Parathyroid adenoma (tissue), 2 donors: ENCODE measurements around the gene FAM53B.

Source experiments
- H2AFZ ChIP-seq: fragments of 300-600 bp; sonication (generic); one replicate; pipeline ENCODE4 v1.7.0; 2017; ENCODE audit warnings: antibody characterized with exemption, mild to moderate bottlenecking
- H3K27ac ChIP-seq: fragments of 300-600 bp; sonication (generic); one replicate; pipeline ENCODE4 v1.7.0; 2017
- H3K27me3 ChIP-seq: fragments of 300-600 bp; sonication (generic); one replicate; pipeline ENCODE4 v1.7.0; 2017; ENCODE audit warnings: low read length; ENCODE audit not compliant: control insufficient read depth, insufficient read depth
- H3K36me3 ChIP-seq: fragments of 300-600 bp; sonication (generic); one replicate; pipeline ENCODE4 v1.7.0; 2017; ENCODE audit warnings: low read length; ENCODE audit not compliant: control insufficient read depth, insufficient read depth
- H3K4me1 ChIP-seq: fragments of 300-600 bp; sonication (generic); one replicate; pipeline ENCODE4 v1.7.0; 2017; ENCODE audit warnings: control low read depth
- H3K4me2 ChIP-seq: fragments of 300-600 bp; sonication (generic); one replicate; pipeline ENCODE4 v1.7.0; 2017; ENCODE audit warnings: low read length
- H3K4me3 ChIP-seq: fragments of 300-600 bp; sonication (generic); one replicate; pipeline ENCODE4 v1.7.0; 2017; ENCODE audit warnings: low read depth, low read length
- H3K79me2 ChIP-seq: fragments of 300-600 bp; sonication (generic); one replicate; pipeline ENCODE4 v1.7.0; 2017; ENCODE audit warnings: control low read depth
- H3K9ac ChIP-seq: fragments of 300-600 bp; sonication (generic); one replicate; pipeline ENCODE4 v1.7.0; 2017; ENCODE audit warnings: mild to moderate bottlenecking
- H3K9me3 ChIP-seq: fragments of 300-600 bp; sonication (generic); one replicate; pipeline ENCODE4 v1.7.0; 2017; ENCODE audit warnings: low read length; ENCODE audit not compliant: control insufficient read depth
- TF ChIP-seq, protein P1 (sequence below): fragments of 300-600 bp; sonication (generic); IDR thresholded peaks from one replicate; pipeline ENCODE4 v1.7.0; 2017; ENCODE audit warnings: antibody characterized with exemption, mild to moderate bottlenecking
- donor health status: primary hyperparathyroidism.

The FAM53B gene

DNA sequence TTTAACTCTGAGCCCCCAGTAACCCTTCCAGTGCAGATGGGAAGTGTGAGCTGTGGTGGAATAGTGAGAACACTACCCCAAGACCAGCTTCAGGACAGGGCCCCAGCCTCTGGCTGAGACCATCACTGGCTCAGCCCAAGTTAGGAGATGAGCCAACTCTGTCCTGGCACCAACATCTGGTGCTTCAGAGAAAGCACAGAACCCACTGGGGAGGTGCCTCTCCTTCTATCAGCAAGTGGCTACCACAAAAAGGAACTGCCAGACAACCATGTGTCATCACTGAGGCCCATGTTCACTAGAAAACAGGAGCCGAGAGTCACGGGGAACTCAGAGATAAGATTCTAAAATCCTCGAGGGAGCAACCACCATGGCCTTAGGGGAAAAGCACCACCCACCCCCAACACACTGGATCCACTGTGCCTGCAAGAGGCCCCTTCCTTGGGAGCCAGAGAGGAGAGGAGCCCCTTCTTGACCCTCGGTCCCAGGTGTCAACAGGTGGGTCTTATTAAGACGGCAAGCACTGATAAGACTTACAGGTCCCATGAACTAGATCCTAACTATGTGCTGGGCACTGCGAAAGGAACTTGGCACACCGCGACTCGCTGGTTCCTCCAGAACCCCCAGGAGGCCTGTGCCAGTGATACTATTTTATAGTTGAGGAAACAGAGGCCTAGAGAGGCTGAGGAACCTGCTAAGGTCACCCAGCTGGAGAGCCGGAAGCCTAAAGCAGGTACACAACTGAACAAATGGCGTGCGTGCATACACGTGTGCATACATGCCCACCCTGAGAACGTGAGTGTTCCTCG, 102.7 kb downstream of the FAM53B start:
- Histone ChIP-seq H3K79me2 (peaks cover 90% of the 10 kb centered on the region), H3K27me3 (no peaks in the 10 kb centered on the region), H3K4me2 (no peak overlapping the region), H3K27ac (no peak overlapping the region), H2AFZ (no peak overlapping the region), H3K4me1 (peaks cover 39% of the 10 kb centered on the region), H3K9ac (no peak overlapping the region), H3K4me3 (no peak overlapping the region), H3K9me3 (no peaks in the 10 kb centered on the region), H3K36me3 (no peaks in the 10 kb centered on the region)
- TF ChIP-seq, protein P1, sequence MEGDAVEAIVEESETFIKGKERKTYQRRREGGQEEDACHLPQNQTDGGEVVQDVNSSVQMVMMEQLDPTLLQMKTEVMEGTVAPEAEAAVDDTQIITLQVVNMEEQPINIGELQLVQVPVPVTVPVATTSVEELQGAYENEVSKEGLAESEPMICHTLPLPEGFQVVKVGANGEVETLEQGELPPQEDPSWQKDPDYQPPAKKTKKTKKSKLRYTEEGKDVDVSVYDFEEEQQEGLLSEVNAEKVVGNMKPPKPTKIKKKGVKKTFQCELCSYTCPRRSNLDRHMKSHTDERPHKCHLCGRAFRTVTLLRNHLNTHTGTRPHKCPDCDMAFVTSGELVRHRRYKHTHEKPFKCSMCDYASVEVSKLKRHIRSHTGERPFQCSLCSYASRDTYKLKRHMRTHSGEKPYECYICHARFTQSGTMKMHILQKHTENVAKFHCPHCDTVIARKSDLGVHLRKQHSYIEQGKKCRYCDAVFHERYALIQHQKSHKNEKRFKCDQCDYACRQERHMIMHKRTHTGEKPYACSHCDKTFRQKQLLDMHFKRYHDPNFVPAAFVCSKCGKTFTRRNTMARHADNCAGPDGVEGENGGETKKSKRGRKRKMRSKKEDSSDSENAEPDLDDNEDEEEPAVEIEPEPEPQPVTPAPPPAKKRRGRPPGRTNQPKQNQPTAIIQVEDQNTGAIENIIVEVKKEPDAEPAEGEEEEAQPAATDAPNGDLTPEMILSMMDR = no peak

DNA sequence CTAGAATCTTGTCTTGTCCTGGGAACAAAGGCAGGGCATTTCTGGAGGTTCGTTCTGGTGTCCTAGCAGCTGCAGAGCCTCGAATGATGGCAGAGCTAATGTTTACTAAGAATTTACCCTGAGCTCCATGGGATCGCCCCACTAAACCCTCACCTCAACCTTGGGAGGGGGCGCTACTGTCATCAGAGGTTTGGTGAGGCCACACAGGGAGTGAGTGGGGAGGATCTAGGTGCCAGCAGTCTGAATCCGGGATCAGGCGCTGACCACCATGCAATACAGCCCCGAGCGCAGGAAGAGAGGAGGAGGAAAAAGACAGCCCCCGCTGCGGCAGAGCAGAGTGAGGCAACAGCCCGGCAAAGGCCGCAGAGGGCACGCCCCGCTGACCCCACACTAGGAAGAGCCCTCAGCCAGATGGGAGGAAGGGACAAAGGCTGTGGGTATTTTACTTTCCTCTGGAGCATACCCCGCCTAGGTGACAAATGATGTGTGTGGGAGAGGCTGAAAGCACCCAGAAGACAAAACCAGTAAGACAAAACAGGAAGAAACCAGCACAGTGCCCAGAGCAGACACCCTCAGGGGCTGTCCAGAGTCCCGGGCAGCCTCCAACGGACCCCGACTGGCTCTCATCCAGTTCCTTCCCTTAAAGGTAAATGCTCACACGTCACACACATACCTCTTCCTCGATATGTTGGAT, 103.5 kb downstream of the FAM53B start:
- peaks cover 31% of the 10 kb centered on the region for H3K4me1 ChIP-seq

DNA sequence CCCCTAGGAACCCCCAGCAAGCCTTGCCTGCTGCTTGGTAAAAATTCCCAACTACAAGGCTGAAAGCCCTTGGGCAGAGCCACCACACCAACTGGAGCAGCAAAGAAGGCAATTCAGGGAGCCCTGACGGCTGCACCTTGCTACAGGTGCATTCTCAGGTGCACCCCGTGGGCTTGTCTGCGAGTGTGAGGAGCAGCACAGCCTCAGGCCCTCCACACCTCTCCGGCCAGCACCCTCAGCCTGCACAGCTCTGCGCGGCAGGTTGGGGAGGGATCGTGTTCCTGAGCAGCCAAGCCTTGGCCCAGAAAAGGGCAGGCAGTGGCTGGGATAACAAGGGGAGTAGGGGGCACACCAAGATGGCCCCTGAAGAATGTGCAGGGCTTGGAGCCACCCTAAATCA, 104.1 kb downstream of the FAM53B start:
- H3K9ac ChIP-seq = no peak overlapping the region
- H3K36me3 ChIP-seq = no peaks in the 10 kb centered on the region
- no peaks in the 10 kb centered on the region for H3K9me3 ChIP-seq
- peak overlapping the region; percentile 29 for H3K27ac ChIP-seq
- no peaks in the 10 kb centered on the region for H3K27me3 ChIP-seq
- peaks cover 25% of the 10 kb centered on the region for H3K4me1 ChIP-seq
- H3K4me3 ChIP-seq = no peak overlapping the region
- H3K79me2 ChIP-seq = peaks cover 94% of the 10 kb centered on the region
- TF ChIP-seq, protein P1 = no peak
- no peak overlapping the region for H3K4me2 ChIP-seq
- H2AFZ ChIP-seq = no peak overlapping the region

More for the DNA sequence above, 103.5 kb downstream of the FAM53B start:
- Histone ChIP-seq H3K9me3 (no peaks in the 10 kb centered on the region), H2AFZ (no peak overlapping the region), H3K79me2 (peaks cover 96% of the 10 kb centered on the region), H3K4me3 (no peak overlapping the region), H3K36me3 (no peaks in the 10 kb centered on the region), H3K27me3 (no peaks in the 10 kb centered on the region), H3K9ac (no peak overlapping the region), H3K27ac (peak overlapping the region; percentile 29), H3K4me2 (no peak overlapping the region)
- TF ChIP-seq, protein P1 = no peak

DNA sequence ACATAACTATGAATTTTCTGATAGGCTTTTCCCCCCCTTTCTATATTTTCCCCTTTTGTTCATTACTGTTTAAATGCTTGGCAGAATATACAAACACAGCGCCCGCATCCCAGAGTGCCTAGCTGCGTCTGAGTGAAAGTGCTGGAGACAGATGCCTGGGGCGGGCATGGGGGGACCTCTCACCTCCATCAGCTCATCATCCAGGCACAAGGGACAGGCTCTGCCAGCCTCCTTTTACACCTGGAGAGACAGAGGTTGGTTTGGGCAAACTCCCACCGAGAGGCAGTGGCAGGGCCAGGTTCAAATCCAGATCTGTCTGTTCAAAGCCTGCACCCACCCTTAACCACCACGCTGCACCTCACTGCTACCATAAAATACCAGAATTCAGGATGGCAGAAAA, 104.5 kb downstream of the FAM53B start:
- no peak overlapping the region for H3K9ac ChIP-seq
- no peaks in the 10 kb centered on the region for H3K27me3 ChIP-seq
- H3K79me2 ChIP-seq = peaks cover 91% of the 10 kb centered on the region
- no peak overlapping the region for H3K27ac ChIP-seq
- H3K4me2 ChIP-seq = no peak overlapping the region
- H2AFZ ChIP-seq = no peak overlapping the region
- no peak overlapping the region for H3K4me3 ChIP-seq
- peaks cover 20% of the 10 kb centered on the region for H3K4me1 ChIP-seq
- TF ChIP-seq, protein P1 = no peak
- H3K36me3 ChIP-seq = no peaks in the 10 kb centered on the region
- no peaks in the 10 kb centered on the region for H3K9me3 ChIP-seq
